Measurements from ENCODE around the gene PDE10A. TPM values are rescaled to one million over a fixed set of nuclear protein-coding genes. Genes with fewer than 3 reads are reported as not detected.

PDE10A gene
- total and polyA plus RNA-seq, 9 of the 15 experiments (the other 6 are each of a cell fraction or from before 2014, with no cell fraction given): 0.04 TPM; not detected in 8

DNA sequence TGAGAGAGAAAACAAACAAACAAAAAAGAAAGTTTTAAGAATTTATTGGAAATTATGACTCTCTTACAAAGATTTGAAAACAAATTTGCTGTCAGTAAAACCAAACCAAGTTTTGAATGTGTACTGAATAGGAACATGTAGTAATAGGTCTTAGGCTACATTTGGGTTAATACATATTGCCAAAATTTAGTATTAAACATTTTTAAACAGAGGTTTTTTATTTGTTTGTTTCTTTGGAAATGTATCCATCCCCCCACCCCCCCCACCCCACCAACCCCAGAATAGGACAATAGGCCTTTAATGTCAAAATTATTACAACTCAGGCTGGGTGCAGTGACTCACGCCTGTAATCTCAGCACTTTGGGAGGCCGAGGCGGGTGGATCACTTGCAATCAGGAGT, 356.1 kb downstream of the PDE10A start:
- H3K9ac ChIP-seq (ENCODE audit: insufficient read depth in 1 of 2, low read depth in 2 of 2, low read length in 2 of 2): no peak overlapping the region
- H3K4me2 ChIP-seq (ENCODE audit: insufficient read depth, low read length): no peak overlapping the region
- WGBS (ENCODE audit: insufficient coverage, low coverage, missing lambda C conversion rate): 0% methylated on average over 3 of the region's 3 CpGs
- DNase-seq (ENCODE audit: extremely low read depth in 1 of 4, low spot score in 3 of 4): no peak
- FAIRE-seq: no peak
- POLR2A ChIA-PET: no interaction called here
- no peak overlapping the region for H3K27ac ChIP-seq (ENCODE audit: extremely low read depth, low read depth, low read length)
- TF ChIP-seq HNRNPK (IDR thresholded peaks at IDR 0.05; ENCODE audit: low read depth, low read length, poor library complexity, severe bottlenecking) (peak; percentile 37), ZNF699 (CRISPR knock-in tag; IDR thresholded peaks at IDR 0.05; ENCODE audit: insufficient replicate concordance) (no peak)
- no peaks in the 10 kb centered on the region for H3K27me3 ChIP-seq (ENCODE audit: control insufficient read depth in 2 of 2, insufficient read depth in 2 of 2, low read length in 2 of 2)
- no peak overlapping the region for H3K4me3 ChIP-seq
- in situ Hi-C loops (cut with MboI): no loop called here
- CTCF ChIA-PET (ENCODE audit: low intra/inter-chr PET ratio): no interaction called here
- H4K20me1 ChIP-seq (replicated peaks; ENCODE audit: control insufficient read depth, insufficient read depth, low read length): no peaks in the 10 kb centered on the region
- H3K79me2 ChIP-seq (ENCODE audit: control insufficient read depth, insufficient read depth, low read length): no peaks in the 10 kb centered on the region
- intact Hi-C loops (cut with micrococcal nuclease): no loop called here
- H3K4me1 ChIP-seq (replicated peaks in 1 of 2; ENCODE audit: control insufficient read depth in 2 of 2, insufficient read depth in 2 of 2, low read length in 2 of 2): no peaks in the 10 kb centered on the region
- no peaks in the 10 kb centered on the region for H3K9me3 ChIP-seq (replicated peaks; ENCODE audit: control insufficient read depth, insufficient read depth, low read depth, low read length)
- ATAC-seq: no peak
- H3K36me3 ChIP-seq (ENCODE audit: control insufficient read depth, insufficient read depth, low read length): no peaks in the 10 kb centered on the region
- no peaks in the 10 kb centered on the region for H3K9me1 ChIP-seq (ENCODE audit: control insufficient read depth, insufficient read depth, low read length)
- H2AFZ ChIP-seq (ENCODE audit: low read depth, low read length): no peak overlapping the region
- BruUV-seq (replicated peaks): no TSS peak

DNA sequence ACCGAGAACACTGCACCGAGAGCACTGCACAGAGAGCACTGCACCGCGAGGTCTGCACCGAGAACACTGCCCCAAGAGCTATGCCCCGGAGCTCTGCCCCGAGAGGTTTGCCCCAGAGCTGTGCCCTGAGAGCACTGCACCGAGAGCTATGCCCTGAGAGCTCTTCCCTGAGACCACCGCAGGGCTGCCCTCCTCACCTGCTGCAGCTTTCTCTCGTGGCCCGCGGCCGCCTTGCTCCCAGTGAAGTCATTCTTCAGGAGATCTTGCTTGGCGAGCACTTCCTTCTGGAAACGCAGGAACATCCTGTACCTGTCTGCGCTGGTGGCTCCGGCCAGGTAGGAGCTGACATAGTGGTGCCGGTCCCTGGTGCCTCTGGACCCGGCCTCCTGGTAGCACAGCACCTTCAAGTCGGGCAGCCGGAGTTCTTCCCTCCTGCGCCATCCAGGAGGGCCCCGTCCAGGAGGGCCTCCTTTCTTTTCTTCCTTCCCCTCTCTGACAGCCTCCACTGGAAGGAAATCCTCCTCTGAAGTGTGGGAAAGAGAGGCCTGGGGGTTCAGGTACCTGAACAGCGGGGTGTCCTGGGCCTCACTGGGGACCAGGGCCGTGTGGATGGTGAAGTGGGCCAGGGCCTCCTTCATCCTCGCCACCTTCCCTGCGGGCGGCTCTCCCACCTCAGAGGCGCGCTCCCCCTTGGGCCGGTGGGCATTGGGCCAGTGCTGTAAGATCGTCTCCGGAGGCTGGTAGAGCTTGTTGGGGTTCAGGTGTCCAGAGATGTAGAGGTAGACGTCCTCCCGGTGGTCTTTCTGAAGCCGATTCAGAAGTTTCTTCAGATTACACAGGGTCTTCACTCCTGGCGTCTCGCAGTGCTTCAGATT, 361.4 kb downstream of the PDE10A start:
- Histone ChIP-seq H3K36me3 (ENCODE audit: control insufficient read depth, insufficient read depth, low read length) (no peaks in the 10 kb centered on the region), H3K4me2 (ENCODE audit: insufficient read depth, low read length) (no peak overlapping the region), H4K20me1 (replicated peaks; ENCODE audit: control insufficient read depth, insufficient read depth, low read length) (no peaks in the 10 kb centered on the region), H3K4me3 (no peak overlapping the region), H3K79me2 (ENCODE audit: control insufficient read depth, insufficient read depth, low read length) (no peaks in the 10 kb centered on the region), H3K4me1 (replicated peaks in 1 of 2; ENCODE audit: control insufficient read depth in 2 of 2, insufficient read depth in 2 of 2, low read length in 2 of 2) (no peaks in the 10 kb centered on the region), H2AFZ (ENCODE audit: low read depth, low read length) (no peak overlapping the region), H3K27me3 (ENCODE audit: control insufficient read depth in 2 of 2, insufficient read depth in 2 of 2, low read length in 2 of 2) (no peaks in the 10 kb centered on the region), H3K9me1 (ENCODE audit: control insufficient read depth, insufficient read depth, low read length) (no peaks in the 10 kb centered on the region), H3K27ac (ENCODE audit: extremely low read depth, low read depth, low read length) (no peak overlapping the region), H3K9ac (ENCODE audit: insufficient read depth in 1 of 2, low read depth in 2 of 2, low read length in 2 of 2) (no peak overlapping the region), H3K9me3 (replicated peaks; ENCODE audit: control insufficient read depth, insufficient read depth, low read depth, low read length) (no peaks in the 10 kb centered on the region)
- in situ Hi-C loops (cut with MboI): no loop called here
- no peak for DNase-seq (ENCODE audit: extremely low read depth in 1 of 4, low spot score in 3 of 4)
- no peak for FAIRE-seq
- ATAC-seq: no peak
- intact Hi-C loops (cut with micrococcal nuclease): no loop called here
- ChIA-PET CTCF (ENCODE audit: low intra/inter-chr PET ratio) (no interaction called here), POLR2A (no interaction called here)
- no TSS peak for BruUV-seq (replicated peaks)
- 3% methylated on average over 34 of the region's 38 CpGs for WGBS (ENCODE audit: insufficient coverage, low coverage, missing lambda C conversion rate)
- TF ChIP-seq SRF (CRISPR knock-in tag; IDR thresholded peaks at IDR 0.05) (no peak), ZNF316 (IDR thresholded peaks at IDR 0.05) (no peak), SIN3B (IDR thresholded peaks at IDR 0.05; ENCODE audit: low read depth) (no peak), L3MBTL2 (IDR thresholded peaks at IDR 0.05) (no peak), RBM34 (IDR thresholded peaks at IDR 0.05; ENCODE audit: borderline replicate concordance, insufficient read depth, low read length) (no peak), NFE2L1 (tag; IDR thresholded peaks at IDR 0.05; ENCODE audit: borderline replicate concordance, low read depth) (no peak), MYBL2 (IDR thresholded peaks at IDR 0.05; ENCODE audit: low read depth) (no peak), MYBL2 (CRISPR knock-in tag; IDR thresholded peaks at IDR 0.05; ENCODE audit: borderline replicate concordance) (no peak), NCOA2 (IDR thresholded peaks at IDR 0.05; ENCODE audit: partially characterized antibody in 2 of 2) (no peak), NBN (IDR thresholded peaks at IDR 0.05; ENCODE audit: low read depth) (no peak), MIER1 (IDR thresholded peaks at IDR 0.05; ENCODE audit: low read depth) (no peak)
- TF ChIP-seq, protein P1, sequence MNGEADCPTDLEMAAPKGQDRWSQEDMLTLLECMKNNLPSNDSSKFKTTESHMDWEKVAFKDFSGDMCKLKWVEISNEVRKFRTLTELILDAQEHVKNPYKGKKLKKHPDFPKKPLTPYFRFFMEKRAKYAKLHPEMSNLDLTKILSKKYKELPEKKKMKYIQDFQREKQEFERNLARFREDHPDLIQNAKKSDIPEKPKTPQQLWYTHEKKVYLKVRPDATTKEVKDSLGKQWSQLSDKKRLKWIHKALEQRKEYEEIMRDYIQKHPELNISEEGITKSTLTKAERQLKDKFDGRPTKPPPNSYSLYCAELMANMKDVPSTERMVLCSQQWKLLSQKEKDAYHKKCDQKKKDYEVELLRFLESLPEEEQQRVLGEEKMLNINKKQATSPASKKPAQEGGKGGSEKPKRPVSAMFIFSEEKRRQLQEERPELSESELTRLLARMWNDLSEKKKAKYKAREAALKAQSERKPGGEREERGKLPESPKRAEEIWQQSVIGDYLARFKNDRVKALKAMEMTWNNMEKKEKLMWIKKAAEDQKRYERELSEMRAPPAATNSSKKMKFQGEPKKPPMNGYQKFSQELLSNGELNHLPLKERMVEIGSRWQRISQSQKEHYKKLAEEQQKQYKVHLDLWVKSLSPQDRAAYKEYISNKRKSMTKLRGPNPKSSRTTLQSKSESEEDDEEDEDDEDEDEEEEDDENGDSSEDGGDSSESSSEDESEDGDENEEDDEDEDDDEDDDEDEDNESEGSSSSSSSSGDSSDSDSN (IDR thresholded peaks at IDR 0.05; ENCODE audit: borderline replicate concordance in 1 of 2, low read depth in 2 of 2, low read length in 2 of 2): no peak
